Left renal cortex interstitium (tissue), 4 donors: ENCODE data around the gene MTPN. TPM values are rescaled to one million over a fixed set of nuclear protein-coding genes. Genes with fewer than 3 reads are reported as not detected.
A peak's percentile ranks its signal among the peaks of the same experiment; 100 is the strongest.

Source experiments
- DNase-seq, 4 donors: peaks; one replicate each; pipeline ENCODE4 v3.0.0-alpha.2; 2013; ENCODE audit warnings: low read depth in 4 of 4, low spot score in 2 of 4, missing footprints in 1 of 4
- polyA plus RNA-seq, 4 donors: library from polyadenylated mRNA; unstranded; fragments of 120-200 nt; gene quantifications; one replicate each; pipeline ENCODE4 v1.2.1, GENCODE V29; 2013; ENCODE audit not compliant: insufficient read length in 4 of 4

The MTPN gene
- 100 to 1,000 TPM; 144 to 162 (median 154) TPM for polyA plus RNA-seq

GRCh38 chr7:135977007-135977741 lies at the start of gene MTPN:
Gene MTPN, minus strand, starts transcription at chr7:135977359. Its CDS starts 259 bp downstream, at chr7:135977100.
- DNase-seq = peak; percentile 90 to 96 (median 92)

- no peak for DNase-seq
These were observed 49.0 kb upstream of the MTPN start for GRCh38 chr7:136026209-136026608.

DNA sequence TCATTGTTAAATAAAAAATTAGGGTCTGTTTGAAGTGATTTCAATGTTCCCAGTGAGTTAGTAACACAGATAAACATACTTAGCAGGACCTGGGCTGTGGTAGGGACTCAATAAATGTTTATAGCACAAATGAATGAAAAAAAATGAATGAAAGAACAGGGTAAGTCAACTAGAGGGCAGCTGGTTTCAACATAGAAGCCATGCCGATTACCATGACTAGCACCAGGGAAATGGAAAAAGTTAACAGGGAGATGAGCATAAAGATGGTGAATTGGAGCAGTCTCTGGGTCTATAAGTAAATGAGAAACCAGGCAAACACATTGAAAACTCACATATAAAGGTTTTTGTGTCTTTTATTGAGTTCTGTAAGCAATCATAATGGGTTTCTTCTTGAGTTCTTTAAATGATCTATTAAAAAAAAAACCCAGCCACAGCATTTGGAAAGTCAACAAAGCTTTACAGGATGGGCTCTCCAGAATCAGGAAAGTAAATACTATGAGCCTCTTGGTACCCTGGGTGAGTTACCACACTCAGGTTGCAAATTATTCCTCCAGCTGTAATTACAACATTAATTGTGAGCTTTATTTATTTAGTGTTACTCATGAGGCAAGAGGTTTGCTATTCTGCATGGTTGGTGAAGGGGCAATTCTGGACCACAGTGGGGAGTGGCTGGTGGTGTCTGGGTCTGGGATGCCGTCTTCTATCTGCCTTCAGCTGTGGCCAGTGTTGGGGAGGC lies 46.1 kb upstream of the MTPN start:
- no peak for DNase-seq

GRCh38 chr7:136020556-136020955 lies 43.4 kb upstream of the MTPN start:
- no peak for DNase-seq

DNA sequence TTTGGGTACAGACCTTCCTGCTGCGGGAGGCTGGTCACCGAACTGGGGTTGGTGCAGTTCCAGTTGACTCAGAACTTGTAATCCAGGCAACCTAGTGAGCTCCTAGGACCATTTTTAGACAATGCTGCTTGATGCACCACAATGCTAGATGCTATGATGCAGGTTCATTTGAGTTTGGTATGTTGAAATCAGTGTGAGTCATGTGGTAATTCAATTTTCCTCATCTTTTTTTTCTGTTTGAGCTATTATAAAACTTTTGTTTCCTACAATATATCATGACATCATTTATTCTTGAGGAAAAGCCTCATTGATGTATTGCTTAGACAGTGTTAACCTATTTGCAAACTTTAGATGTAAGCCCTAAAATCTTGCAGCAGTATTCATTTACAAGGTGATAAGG lies 40.9 kb upstream of the MTPN start:
- DNase-seq = no peak

- no peak for DNase-seq
These were observed 39.7 kb upstream of the MTPN start for GRCh38 chr7:136016649-136017395.

GRCh38 chr7:136015638-136016037 lies 38.5 kb upstream of the MTPN start:
- DNase-seq = no peak

DNA sequence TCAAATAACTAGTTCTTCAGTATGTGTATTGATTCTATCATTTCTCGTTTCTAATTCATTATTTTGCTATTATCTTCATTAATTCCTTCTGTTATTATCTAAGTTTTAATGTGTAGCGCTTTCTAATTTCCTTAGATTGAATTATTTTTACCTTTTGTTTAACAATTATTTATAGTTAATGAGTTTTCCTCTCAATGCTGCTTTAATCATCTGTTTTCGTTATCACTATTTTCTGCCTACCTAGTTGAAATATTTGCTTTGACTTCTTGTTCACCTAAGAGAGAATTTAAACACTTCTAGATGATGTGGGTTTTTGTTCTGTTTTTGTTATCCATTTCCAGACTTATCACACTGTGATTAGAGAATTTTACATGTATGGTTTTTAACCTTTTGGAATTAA lies 37.5 kb upstream of the MTPN start:
- DNase-seq = no peak

GRCh38 chr7:136012238-136012637 lies 35.1 kb upstream of the MTPN start:
- DNase-seq = no peak

DNA sequence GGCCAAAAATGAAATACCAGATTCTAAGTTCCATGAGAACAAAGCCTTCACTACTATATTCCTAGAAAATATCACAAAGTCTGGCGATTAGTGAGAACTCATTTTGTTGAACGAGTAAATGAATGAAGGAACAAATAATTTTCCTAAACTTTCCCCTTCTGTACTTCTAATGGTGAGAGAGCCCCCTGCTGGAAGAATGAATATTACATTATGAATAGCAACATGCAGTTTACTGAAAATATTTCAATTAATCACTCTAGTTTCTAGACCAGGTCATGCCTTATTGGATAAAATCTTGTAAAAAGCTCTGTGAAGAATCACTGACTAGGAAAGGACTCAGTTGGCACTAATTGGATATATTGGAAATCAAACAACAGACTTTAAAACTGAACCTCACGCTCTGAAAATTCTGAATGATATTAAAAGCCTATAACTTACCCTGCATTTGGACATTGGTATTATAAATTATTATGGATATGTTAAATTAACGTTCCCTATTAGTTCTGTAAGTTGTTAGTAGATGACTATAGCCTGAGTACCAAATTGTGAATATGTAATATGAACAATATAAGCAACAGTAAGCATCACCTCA lies 32.4 kb upstream of the MTPN start:
- peak in 2 of 4 donors; percentile 24 to 29 for DNase-seq

DNA sequence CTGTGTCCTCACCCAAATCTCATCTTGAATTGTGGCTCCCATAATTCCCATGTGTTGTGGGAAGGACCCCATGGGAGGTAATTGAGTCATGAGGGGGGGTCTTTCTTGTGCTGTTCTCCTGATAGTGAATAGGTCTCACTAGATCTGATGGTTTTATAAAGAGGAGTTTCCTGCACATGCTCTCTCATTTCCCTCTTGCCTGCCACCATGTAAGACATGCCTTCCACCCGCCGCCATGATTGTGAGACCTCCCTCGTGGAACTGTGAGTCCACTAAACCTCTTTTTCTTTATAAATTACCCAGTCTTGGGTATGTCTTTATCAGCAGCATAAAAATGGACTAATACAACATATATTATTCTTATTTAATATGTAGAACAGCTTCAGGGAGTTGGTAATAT lies 29.0 kb upstream of the MTPN start:
- DNase-seq = no peak

- DNase-seq = no peak
These were observed 26.9 kb upstream of the MTPN start for GRCh38 chr7:136004083-136004482.

GRCh38 chr7:136002802-136003201 lies 25.6 kb upstream of the MTPN start:
- no peak for DNase-seq

DNA sequence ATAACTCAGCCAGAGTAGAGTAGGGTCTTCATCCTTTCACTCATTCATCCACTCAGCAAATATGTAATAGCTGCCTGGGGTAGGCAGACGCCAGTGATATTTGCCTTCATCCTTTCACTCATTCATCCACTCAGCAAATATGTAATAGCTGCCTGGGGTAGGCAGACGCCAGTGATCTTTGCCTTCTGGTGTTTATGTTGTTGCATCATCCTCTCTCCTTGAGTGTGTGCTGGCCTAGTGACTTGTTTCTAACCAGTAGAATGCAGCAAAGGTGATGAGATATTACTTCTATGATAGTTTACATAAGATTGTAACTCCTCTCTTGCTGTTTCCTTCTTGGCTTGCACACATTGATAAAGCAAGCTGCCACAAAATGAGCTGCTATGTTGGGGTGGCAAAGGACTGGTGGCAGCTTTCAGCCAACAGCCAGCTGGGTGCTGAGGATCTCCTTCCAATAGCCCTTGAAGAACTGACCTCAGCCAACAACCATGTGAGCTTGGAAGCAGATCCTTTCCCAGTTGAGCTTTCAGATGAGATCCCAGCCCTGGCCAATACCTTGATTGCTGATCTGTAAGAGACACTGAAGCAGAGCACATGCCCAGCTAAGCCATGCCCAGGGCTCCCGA lies 23.2 kb upstream of the MTPN start:
- no peak for DNase-seq

- DNase-seq = no peak
These were observed 20.9 kb upstream of the MTPN start for GRCh38 chr7:135998081-135998480.

DNA sequence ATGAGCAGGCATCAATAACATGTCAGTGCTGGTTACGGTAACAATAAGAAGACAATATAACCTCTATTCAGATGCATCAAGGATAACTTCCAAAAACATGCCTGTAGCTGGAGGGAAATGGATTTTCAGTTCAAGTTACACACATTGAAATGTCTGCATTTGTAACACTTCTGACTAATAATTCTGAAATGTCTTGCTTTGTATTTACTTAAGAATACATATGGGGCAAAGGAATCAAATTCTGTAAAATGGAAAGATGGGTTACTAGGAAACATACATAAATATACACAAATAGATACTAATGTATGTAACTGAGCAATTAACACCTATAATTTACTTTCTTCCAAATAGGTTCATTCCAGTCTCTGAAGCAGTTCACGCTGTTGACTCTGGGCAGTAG lies 18.6 kb upstream of the MTPN start:
- no peak for DNase-seq

GRCh38 chr7:135994466-135995205 lies 17.5 kb upstream of the MTPN start:
- DNase-seq = no peak

DNA sequence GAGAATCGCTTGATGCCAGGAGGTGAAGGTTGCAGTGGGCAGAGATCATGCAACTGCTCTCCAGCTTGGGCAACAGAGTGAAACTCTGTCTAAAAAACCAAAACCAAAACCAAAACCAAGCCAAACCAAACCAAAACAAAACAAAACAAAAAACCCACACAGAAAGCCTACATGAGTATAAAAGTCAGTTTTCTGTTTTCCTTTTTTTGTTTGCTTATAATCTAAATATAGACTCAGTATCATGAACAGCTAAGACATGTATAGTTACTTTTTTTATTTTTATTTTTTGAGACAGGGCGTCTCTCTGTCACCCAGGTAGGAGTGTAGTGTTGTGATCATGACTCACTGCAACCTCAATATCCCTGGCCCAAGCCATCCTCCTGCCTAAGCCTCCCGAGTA lies 16.8 kb upstream of the MTPN start:
- DNase-seq = no peak

DNA sequence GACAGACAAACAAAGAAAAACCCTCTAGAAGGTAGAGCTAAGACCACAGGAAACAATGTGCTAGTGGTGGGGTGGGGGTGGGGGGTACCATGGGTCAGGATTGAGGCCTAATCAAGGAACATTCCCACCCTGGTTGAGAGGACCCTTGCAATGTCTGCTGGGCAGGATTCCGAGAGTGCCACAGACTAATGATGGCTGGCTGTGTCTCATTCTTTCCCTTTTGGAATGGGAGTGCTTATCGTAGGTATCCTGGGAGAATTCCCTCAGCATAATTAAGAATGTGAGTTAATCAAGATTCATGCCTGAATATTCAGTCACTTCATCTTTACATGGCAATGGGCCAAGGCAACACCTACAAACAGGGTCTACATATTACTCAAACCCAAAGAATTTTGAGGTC lies 14.7 kb upstream of the MTPN start:
- DNase-seq = no peak

- DNase-seq = no peak
These were observed 14.2 kb upstream of the MTPN start for GRCh38 chr7:135991322-135991721.
